IPS DF 4.7 (cell line): ENCODE results near the gene CFAP119.

Experiments used
- DNase-seq: peaks from one replicate; pipeline ENCODE4 v3.0.0-alpha.2; 2013; ENCODE audit warnings: low spot score; ENCODE audit errors: extremely low read depth

The CFAP119 gene

GRCh38 chr16:30762991-30763725 lies 1.3 kb upstream of the CFAP119 start:
- no peak for DNase-seq

- no peak for DNase-seq
Observed at GRCh38 chr16:30761427-30761927, 385 bp downstream of the CFAP119 start.

GRCh38 chr16:30760577-30761426 lies 1.1 kb downstream of the CFAP119 start:
- DNase-seq, result no peak

- no peak for DNase-seq
Observed at GRCh38 chr16:30760001-30760559, 1.8 kb downstream of the CFAP119 start.

- no peak for DNase-seq
Observed at GRCh38 chr16:30758988-30759491, 2.8 kb downstream of the CFAP119 start.

- DNase-seq, result no peak
Observed at GRCh38 chr16:30757316-30757715, 4.5 kb downstream of the CFAP119 start.

GRCh38 chr16:30756781-30757100 lies 5.1 kb downstream of the CFAP119 start:
- DNase-seq, result no peak

- no peak for DNase-seq
Observed at GRCh38 chr16:30755955-30756780, 5.7 kb downstream of the CFAP119 start.

- DNase-seq, result no peak
Observed at GRCh38 chr16:30753596-30753995, 8.3 kb downstream of the CFAP119 start.

GRCh38 chr16:30750876-30751465 lies 10.9 kb downstream of the CFAP119 start:
- no peak for DNase-seq

- DNase-seq, result no peak
Observed at GRCh38 chr16:30750201-30750600, 11.7 kb downstream of the CFAP119 start.

GRCh38 chr16:30748634-30749445 lies 13.0 kb downstream of the CFAP119 start:
- DNase-seq, result no peak

GRCh38 chr16:30747799-30748633 lies 13.8 kb downstream of the CFAP119 start, which contains the start of gene PHKG2:
TSS of gene PHKG2 (plus strand) at chr16:30748425. CDS start at chr16:30748821, 396 bp downstream.
- peak; percentile 95 for DNase-seq

- no peak for DNase-seq
Observed at GRCh38 chr16:30747331-30747730, 14.5 kb downstream of the CFAP119 start.

GRCh38 chr16:30746638-30747175 lies 15.2 kb downstream of the CFAP119 start:
- DNase-seq, result no peak

GRCh38 chr16:30745082-30745481 lies 16.8 kb downstream of the CFAP119 start:
- no peak for DNase-seq

GRCh38 chr16:30744183-30744582 lies 17.7 kb downstream of the CFAP119 start:
- no peak for DNase-seq

GRCh38 chr16:30743716-30744115 lies 18.1 kb downstream of the CFAP119 start:
- DNase-seq, result no peak
